ENCODE data around the gene PKN1.

Gene PKN1

GRCh38 chr19:14516746-14517438 lies 83.8 kb downstream of the PKN1 start:
- DNase-seq, result peak; percentile 20

GRCh38 chr19:14517446-14517839 lies 84.3 kb downstream of the PKN1 start:
- DNase-seq, result peak; percentile 17

GRCh38 chr19:14517840-14518505 lies 84.9 kb downstream of the PKN1 start, which contains the start of gene DNAJB1:
TSS of gene DNAJB1 (minus strand) at chr19:14518397. CDS start at chr19:14518349, 48 bp downstream.
- peak; percentile 81 for DNase-seq

- no peak for DNase-seq
Observed at GRCh38 chr19:14519245-14519859, 86.2 kb downstream of the PKN1 start.

- DNase-seq, result no peak
Observed at GRCh38 chr19:14519860-14520407, 86.8 kb downstream of the PKN1 start.

- no peak for DNase-seq
Observed at GRCh38 chr19:14520543-14520942, 87.4 kb downstream of the PKN1 start.
